ENCODE measurements around the gene TYK2. TPM values are rescaled to one million over a fixed set of nuclear protein-coding genes. Genes with fewer than 3 reads are reported as not detected.
A peak's percentile ranks its signal among the peaks of the same experiment; 100 is the strongest.

Gene TYK2
- total RNA-seq, 1 experiment from 2014 or later, result 104 TPM

DNA sequence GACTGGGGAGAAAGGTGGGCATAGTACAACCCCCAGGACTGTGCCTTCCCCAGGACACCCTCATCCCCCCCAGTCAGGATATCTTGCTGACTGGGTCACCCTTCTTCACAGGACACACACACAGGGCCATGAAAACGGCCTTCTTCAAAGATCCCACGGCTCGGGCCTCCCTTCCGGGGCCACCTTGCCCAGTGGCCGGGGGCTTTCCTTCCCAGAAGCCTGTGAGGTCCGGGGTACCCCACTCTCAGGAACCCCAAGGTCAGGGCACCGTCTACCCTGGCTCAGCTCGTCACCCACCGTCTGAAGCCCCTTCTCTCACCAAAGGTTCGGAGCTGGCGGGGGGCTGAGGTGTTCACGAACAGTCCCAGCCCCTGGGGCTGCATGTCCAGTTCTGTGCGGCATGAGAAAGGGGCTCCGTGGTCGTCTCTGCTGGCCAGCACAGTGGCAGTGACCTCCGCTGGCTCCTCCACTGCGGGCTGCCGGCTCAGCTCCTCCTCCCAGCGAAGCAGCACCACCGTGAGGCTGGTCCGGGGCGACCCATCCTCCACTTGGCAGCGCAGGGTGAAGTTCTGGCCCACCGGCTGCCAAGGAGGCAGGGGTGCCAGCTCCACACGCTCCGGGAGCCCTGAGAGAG is 44.9 kb downstream of the TYK2 start:
- DNase-seq (ENCODE audit: low read depth, low spot score), result no peak
- intact Hi-C loops (cut with micrococcal nuclease; ENCODE audit: unreplicated experiment) (no loop called here), in situ Hi-C loops (cut with HindIII; ENCODE audit: low pct_unique_long_range_greater_than_20kb, low sequenced_read_pairs) (no loop called here)
- peaks cover 10% of the 10 kb centered on the region for H3K4me1 ChIP-seq (ENCODE audit: control insufficient read depth, insufficient read depth, low read length)
- no peaks in the 10 kb centered on the region for H3K9me3 ChIP-seq (ENCODE audit: control insufficient read depth, insufficient read depth, low read depth, low read length)
- peak overlapping the region; percentile 34; the same call in 1 of the 2 replicates for H3K27ac ChIP-seq (ENCODE audit: low read length)
- CTCF ChIA-PET, result interaction anchor here (2.3 kb wide), 1 partner anchor 64 kb away, joined by 6 read pairs; the partner anchor contains the start of gene ICAM1
- peaks cover 6% of the 10 kb centered on the region for H3K36me3 ChIP-seq (ENCODE audit: control insufficient read depth, insufficient read depth, low read length)
- no peak for ATAC-seq
- POLR2A ChIA-PET, result no interaction called here
- no peaks in the 10 kb centered on the region for H3K27me3 ChIP-seq (ENCODE audit: control insufficient read depth, insufficient read depth, low read length)
- no TSS peak for BruUV-seq (replicated peaks)
- H3K4me3 ChIP-seq (ENCODE audit: low read depth in 2 of 2, low read length in 2 of 2), result peak overlapping the region; percentile 78 to 86
- TF ChIP-seq SIN3A (IDR thresholded peaks at IDR 0.05; ENCODE audit: borderline replicate concordance, insufficient read depth, low read depth, low read length), result no peak
- no peak for TF ChIP-seq POLR2AphosphoS5 (IDR thresholded peaks at IDR 0.05; ENCODE audit: low read depth, low read length)
- TF ChIP-seq CTCF (IDR thresholded peaks at IDR 0.05), result no peak
- TF ChIP-seq TCF7L2 (IDR thresholded peaks at IDR 0.05; ENCODE audit: low read depth, low read length), result no peak
- TF ChIP-seq REST (IDR thresholded peaks at IDR 0.05; ENCODE audit: insufficient read depth in 1 of 2, low read depth in 2 of 2, low read length in 1 of 2), result no peak

GRCh38 chr19:10334588-10335351 is 45.6 kb downstream of the TYK2 start:
- in situ Hi-C loops (cut with HindIII; ENCODE audit: low pct_unique_long_range_greater_than_20kb, low sequenced_read_pairs) (no loop called here), intact Hi-C loops (cut with micrococcal nuclease; ENCODE audit: unreplicated experiment) (no loop called here)
- no TSS peak for BruUV-seq (replicated peaks)
- DNase-seq (ENCODE audit: low read depth, low spot score), result no peak
- H3K36me3 ChIP-seq (ENCODE audit: control insufficient read depth, insufficient read depth, low read length), result peaks cover 7% of the 10 kb centered on the region
- ChIA-PET CTCF (interaction anchor here (1.2 to 2.3 kb wide), 2 partner anchors 54 to 64 kb away, joined by 4 to 6 read pairs; partner anchors contain the start of gene ICAM1), POLR2A (interaction anchor here (1.5 kb wide), 1 partner anchor 64 kb away, joined by 3 read pairs; the partner anchor contains the start of gene ICAM1)
- no peaks in the 10 kb centered on the region for H3K9me3 ChIP-seq (ENCODE audit: control insufficient read depth, insufficient read depth, low read depth, low read length)
- TF ChIP-seq POLR2AphosphoS5 (IDR thresholded peaks at IDR 0.05; ENCODE audit: low read depth, low read length), result peak; percentile 59; the same call in 1 of the 2 replicates
- TF ChIP-seq TCF7L2 (IDR thresholded peaks at IDR 0.05; ENCODE audit: low read depth, low read length), result no peak
- H3K4me1 ChIP-seq (ENCODE audit: control insufficient read depth, insufficient read depth, low read length), result peaks cover 10% of the 10 kb centered on the region
- H3K27me3 ChIP-seq (ENCODE audit: control insufficient read depth, insufficient read depth, low read length), result no peaks in the 10 kb centered on the region
- peak overlapping the region; percentile 73 for H3K27ac ChIP-seq (ENCODE audit: low read length)
- peak overlapping the region; percentile 78 to 86 for H3K4me3 ChIP-seq (ENCODE audit: low read depth in 2 of 2, low read length in 2 of 2)
- peak; percentile 85 for ATAC-seq
